Measurements from ENCODE around the gene CYP19A1. TPM values are rescaled to one million over a fixed set of nuclear protein-coding genes. Genes with fewer than 3 reads are reported as not detected.

The CYP19A1 gene
- total RNA-seq, 1 experiment from 2014 or later = 2.4 TPM

DNA sequence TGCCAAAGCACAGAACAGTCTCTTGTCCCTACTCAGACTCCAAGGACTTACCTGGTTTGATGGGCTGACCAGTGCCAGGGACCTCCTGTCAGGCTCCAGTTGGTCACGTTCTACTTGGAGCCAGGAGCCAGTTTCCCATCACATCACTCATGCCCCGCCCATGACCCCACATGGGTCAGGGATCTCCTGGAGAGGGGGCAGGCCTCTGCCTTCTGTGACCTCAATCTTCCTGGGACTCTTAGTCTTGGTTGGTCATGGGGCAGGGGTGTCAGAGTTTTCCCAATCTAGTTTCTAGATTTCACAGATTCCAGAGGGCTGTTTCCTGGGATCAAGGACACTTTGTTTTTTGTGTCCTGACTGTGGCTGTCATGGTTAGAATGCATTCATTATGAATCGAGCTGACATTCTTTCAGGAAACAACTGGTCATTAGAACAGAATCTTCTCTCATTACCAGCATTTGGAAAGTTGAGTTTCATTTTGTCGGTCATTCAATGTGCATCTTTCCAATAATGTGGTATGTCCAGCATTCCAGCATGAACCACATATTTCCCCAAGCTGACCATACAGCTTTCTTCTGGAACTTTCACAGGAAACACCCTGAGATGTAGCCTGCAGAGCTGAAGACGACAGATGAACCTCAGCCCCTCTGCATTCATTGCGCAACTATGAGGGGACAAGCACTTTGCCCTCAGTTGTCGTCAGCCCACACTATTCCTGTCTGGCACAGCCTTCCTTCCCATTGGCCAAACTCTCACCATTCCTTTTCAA lies 19.8 kb downstream of the CYP19A1 start:
- Histone ChIP-seq H3K9me3 (ENCODE audit: low read length) (no peaks in the 10 kb centered on the region), H3K4me3 (ENCODE audit: low read length) (no peak overlapping the region)

DNA sequence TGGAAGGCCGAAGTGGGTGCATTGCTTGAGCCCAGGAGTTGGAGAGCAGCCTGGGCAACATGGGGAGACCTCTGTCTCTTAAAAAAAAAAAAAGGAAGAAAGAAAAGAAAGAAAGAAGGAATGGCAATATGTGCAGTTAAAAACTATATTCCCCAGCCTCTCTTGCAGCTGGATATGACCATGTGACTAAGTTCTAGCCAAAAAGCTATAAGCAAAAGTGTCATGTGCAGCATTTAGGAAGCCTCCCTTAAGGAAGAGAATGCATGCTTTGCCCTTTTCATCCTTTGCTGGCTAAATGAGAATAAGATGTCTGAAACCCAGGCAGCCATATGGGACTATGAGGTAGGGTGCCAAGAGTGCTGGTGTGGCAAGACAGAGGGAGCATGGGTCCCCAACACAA lies 21.8 kb downstream of the CYP19A1 start:
- Histone ChIP-seq H3K4me2 (ENCODE audit: low read depth, low read length, poor library complexity, severe bottlenecking) (no peak overlapping the region), H3K9ac (ENCODE audit: low read length) (no peak overlapping the region)
- no peak for DNase-seq

More for the DNA sequence above, 19.8 kb downstream of the CYP19A1 start:
- no peak for DNase-seq
- Histone ChIP-seq H3K36me3 (ENCODE audit: insufficient read depth, low read length) (no peaks in the 10 kb centered on the region), H3K9ac (ENCODE audit: low read length) (no peak overlapping the region), H3K27me3 (ENCODE audit: low read length) (no peaks in the 10 kb centered on the region), H3K79me2 (ENCODE audit: low read length) (no peaks in the 10 kb centered on the region), H4K20me1 (ENCODE audit: insufficient read depth, low read depth, low read length) (no peaks in the 10 kb centered on the region), H3K27ac (ENCODE audit: low read length) (no peak overlapping the region), H3K4me1 (ENCODE audit: low read length) (no peaks in the 10 kb centered on the region), H3K4me2 (ENCODE audit: low read depth, low read length, poor library complexity, severe bottlenecking) (no peak overlapping the region), H2AFZ (ENCODE audit: low read length) (no peak overlapping the region), H3K9me2 (replicated peaks; ENCODE audit: insufficient read depth, low read length) (no peaks in the 10 kb centered on the region)

DNA sequence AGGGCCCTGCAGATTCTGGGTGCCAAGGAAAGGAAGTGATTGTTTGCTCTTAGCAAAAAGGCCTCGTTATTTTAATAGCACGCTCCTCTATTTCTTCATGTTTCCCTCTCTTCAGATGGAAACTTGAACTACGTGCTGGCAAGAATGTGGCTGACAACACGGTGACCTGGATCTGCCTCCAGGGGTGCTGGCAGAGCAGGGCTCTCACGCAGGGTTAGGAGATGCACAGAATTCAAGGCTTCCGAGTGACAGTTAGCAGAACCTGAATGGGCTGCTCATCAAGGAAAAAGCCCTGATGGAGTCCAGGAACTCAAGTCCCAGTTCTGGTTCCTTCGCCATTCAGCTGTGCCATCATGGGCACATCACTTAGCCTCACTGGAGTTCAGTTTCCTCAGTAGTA lies 22.7 kb downstream of the CYP19A1 start:
- Histone ChIP-seq H3K9ac (ENCODE audit: low read length) (no peak overlapping the region), H3K27ac (ENCODE audit: low read length) (no peak overlapping the region), H3K9me3 (ENCODE audit: low read length) (no peaks in the 10 kb centered on the region), H3K4me3 (ENCODE audit: low read length) (no peak overlapping the region), H4K20me1 (ENCODE audit: insufficient read depth, low read depth, low read length) (no peaks in the 10 kb centered on the region), H3K79me2 (ENCODE audit: low read length) (no peaks in the 10 kb centered on the region), H3K4me1 (ENCODE audit: low read length) (no peaks in the 10 kb centered on the region), H2AFZ (ENCODE audit: low read length) (no peak overlapping the region), H3K9me2 (replicated peaks; ENCODE audit: insufficient read depth, low read length) (no peaks in the 10 kb centered on the region), H3K4me2 (ENCODE audit: low read depth, low read length, poor library complexity, severe bottlenecking) (no peak overlapping the region), H3K36me3 (ENCODE audit: insufficient read depth, low read length) (no peaks in the 10 kb centered on the region), H3K27me3 (ENCODE audit: low read length) (no peaks in the 10 kb centered on the region)
- DNase-seq = no peak

More for the DNA sequence above, 21.8 kb downstream of the CYP19A1 start:
- H3K9me2 ChIP-seq (replicated peaks; ENCODE audit: insufficient read depth, low read length) = no peaks in the 10 kb centered on the region
- H3K27ac ChIP-seq (ENCODE audit: low read length) = no peak overlapping the region
- no peaks in the 10 kb centered on the region for H3K36me3 ChIP-seq (ENCODE audit: insufficient read depth, low read length)
- no peaks in the 10 kb centered on the region for H4K20me1 ChIP-seq (ENCODE audit: insufficient read depth, low read depth, low read length)
- no peaks in the 10 kb centered on the region for H3K4me1 ChIP-seq (ENCODE audit: low read length)
- no peak overlapping the region for H2AFZ ChIP-seq (ENCODE audit: low read length)
- H3K27me3 ChIP-seq (ENCODE audit: low read length) = no peaks in the 10 kb centered on the region
- H3K79me2 ChIP-seq (ENCODE audit: low read length) = no peaks in the 10 kb centered on the region
- no peak overlapping the region for H3K4me3 ChIP-seq (ENCODE audit: low read length)
- H3K9me3 ChIP-seq (ENCODE audit: low read length) = no peaks in the 10 kb centered on the region

DNA sequence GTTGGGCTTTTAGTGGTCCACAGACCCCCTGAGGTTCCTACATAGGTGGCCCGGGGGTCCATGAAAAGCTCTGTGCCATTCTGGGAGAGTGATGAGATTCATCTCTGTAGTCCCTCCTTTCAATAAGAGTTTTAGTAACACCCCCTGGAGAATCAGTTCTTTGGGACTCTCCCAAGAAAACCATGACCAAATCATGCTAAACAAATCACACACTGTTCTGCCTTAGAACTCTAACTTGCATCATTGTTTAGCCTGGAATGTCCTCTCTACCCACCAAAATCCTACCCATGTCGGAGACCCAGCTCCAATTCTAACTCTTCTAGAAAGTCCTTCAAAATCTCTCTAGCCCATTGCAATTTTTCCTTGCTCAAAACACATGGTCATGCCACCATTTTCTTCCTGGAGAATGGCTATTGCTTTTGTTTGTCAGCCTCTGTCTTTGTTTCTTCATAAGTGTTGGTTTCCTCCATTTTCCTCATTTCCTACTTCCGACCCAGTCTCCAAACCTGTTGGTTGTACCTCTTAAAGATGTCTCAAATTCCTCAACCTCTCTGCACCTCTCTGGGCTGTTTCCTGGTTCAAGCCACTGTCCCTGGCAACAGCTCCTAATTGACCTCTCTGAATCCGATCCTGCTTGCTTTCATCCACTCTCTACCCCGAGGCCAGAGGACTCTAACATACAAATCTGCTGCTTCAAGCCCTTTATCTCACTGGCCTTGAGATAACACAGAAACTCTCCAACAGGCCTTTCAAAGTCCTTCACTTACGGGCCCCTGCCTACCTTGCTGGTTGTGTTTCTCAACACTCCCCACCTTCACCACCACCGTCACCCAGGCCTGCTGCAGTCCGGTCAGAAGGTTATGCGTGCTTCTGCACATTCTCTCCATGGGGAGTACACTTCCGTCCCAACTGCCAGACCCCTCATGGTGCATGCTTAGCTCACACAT lies 23.7 kb downstream of the CYP19A1 start:
- no peak overlapping the region for H3K4me2 ChIP-seq (ENCODE audit: low read depth, low read length, poor library complexity, severe bottlenecking)
- H3K4me3 ChIP-seq (ENCODE audit: low read length) = no peak overlapping the region
- no peak overlapping the region for H3K9ac ChIP-seq (ENCODE audit: low read length)
- no peaks in the 10 kb centered on the region for H3K36me3 ChIP-seq (ENCODE audit: insufficient read depth, low read length)
- H2AFZ ChIP-seq (ENCODE audit: low read length) = no peak overlapping the region
- H3K79me2 ChIP-seq (ENCODE audit: low read length) = no peaks in the 10 kb centered on the region
- no peak for DNase-seq
- no peaks in the 10 kb centered on the region for H3K9me2 ChIP-seq (replicated peaks; ENCODE audit: insufficient read depth, low read length)
- H3K27ac ChIP-seq (ENCODE audit: low read length) = no peak overlapping the region
- H4K20me1 ChIP-seq (ENCODE audit: insufficient read depth, low read depth, low read length) = no peaks in the 10 kb centered on the region
- H3K27me3 ChIP-seq (ENCODE audit: low read length) = no peaks in the 10 kb centered on the region
- no peaks in the 10 kb centered on the region for H3K4me1 ChIP-seq (ENCODE audit: low read length)
- no peaks in the 10 kb centered on the region for H3K9me3 ChIP-seq (ENCODE audit: low read length)

DNA sequence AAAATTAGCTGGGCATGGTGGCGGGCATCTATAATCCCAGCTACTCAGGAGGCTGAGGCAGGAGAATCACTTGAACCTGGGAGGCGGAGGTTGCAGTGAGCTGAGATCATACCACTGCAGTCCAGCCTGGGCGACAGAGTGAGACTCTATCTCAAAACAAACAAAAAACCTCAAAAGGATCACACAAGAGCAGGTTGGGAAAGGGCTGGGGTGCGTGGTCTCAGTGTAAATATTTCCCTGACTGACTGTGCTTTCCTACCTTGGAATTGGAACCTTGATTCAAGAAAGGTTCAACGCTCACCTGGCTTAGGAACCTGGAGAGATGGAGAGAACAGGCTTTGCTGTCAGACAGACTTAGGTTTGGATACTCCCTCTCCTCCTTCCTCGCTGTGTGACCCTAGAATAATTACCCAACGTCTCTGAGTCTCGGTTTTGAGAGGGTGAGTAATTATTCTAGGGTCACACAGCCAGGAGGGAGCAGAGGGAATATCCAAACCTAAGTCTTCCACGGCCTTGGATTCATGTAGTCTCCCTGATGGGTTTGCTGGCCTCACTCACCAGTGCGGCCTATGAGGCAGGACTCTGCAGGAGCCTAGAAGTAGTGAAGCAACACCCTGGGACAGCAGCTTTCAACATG lies 24.6 kb downstream of the CYP19A1 start:
- no peaks in the 10 kb centered on the region for H3K27me3 ChIP-seq (ENCODE audit: low read length)
- H3K9me2 ChIP-seq (replicated peaks; ENCODE audit: insufficient read depth, low read length) = no peaks in the 10 kb centered on the region
- no peaks in the 10 kb centered on the region for H3K4me1 ChIP-seq (ENCODE audit: low read length)
- no peak for DNase-seq
- no peak overlapping the region for H3K4me2 ChIP-seq (ENCODE audit: low read depth, low read length, poor library complexity, severe bottlenecking)
- no peaks in the 10 kb centered on the region for H3K79me2 ChIP-seq (ENCODE audit: low read length)
- no peak overlapping the region for H3K9ac ChIP-seq (ENCODE audit: low read length)
- H4K20me1 ChIP-seq (ENCODE audit: insufficient read depth, low read depth, low read length) = no peaks in the 10 kb centered on the region
- H3K36me3 ChIP-seq (ENCODE audit: insufficient read depth, low read length) = no peaks in the 10 kb centered on the region
- H3K9me3 ChIP-seq (ENCODE audit: low read length) = no peaks in the 10 kb centered on the region
- no peak overlapping the region for H3K4me3 ChIP-seq (ENCODE audit: low read length)
- H2AFZ ChIP-seq (ENCODE audit: low read length) = no peak overlapping the region
- H3K27ac ChIP-seq (ENCODE audit: low read length) = no peak overlapping the region

GRCh38 chr15:51313074-51313393 lies 25.4 kb downstream of the CYP19A1 start:
- Histone ChIP-seq H2AFZ (ENCODE audit: low read length) (no peak overlapping the region), H3K4me1 (ENCODE audit: low read length) (no peaks in the 10 kb centered on the region), H4K20me1 (ENCODE audit: insufficient read depth, low read depth, low read length) (no peaks in the 10 kb centered on the region), H3K9me3 (ENCODE audit: low read length) (no peaks in the 10 kb centered on the region), H3K79me2 (ENCODE audit: low read length) (no peaks in the 10 kb centered on the region), H3K4me3 (ENCODE audit: low read length) (no peak overlapping the region), H3K27ac (ENCODE audit: low read length) (no peak overlapping the region), H3K9ac (ENCODE audit: low read length) (no peak overlapping the region), H3K27me3 (ENCODE audit: low read length) (no peaks in the 10 kb centered on the region), H3K9me2 (replicated peaks; ENCODE audit: insufficient read depth, low read length) (no peaks in the 10 kb centered on the region), H3K36me3 (ENCODE audit: insufficient read depth, low read length) (no peaks in the 10 kb centered on the region), H3K4me2 (ENCODE audit: low read depth, low read length, poor library complexity, severe bottlenecking) (no peak overlapping the region)
- DNase-seq = no peak

- Histone ChIP-seq H3K79me2 (ENCODE audit: low read length) (no peaks in the 10 kb centered on the region), H3K36me3 (ENCODE audit: insufficient read depth, low read length) (no peaks in the 10 kb centered on the region), H3K9ac (ENCODE audit: low read length) (no peak overlapping the region), H3K4me1 (ENCODE audit: low read length) (no peaks in the 10 kb centered on the region), H3K9me3 (ENCODE audit: low read length) (no peaks in the 10 kb centered on the region), H2AFZ (ENCODE audit: low read length) (no peak overlapping the region), H3K4me2 (ENCODE audit: low read depth, low read length, poor library complexity, severe bottlenecking) (no peak overlapping the region), H3K9me2 (replicated peaks; ENCODE audit: insufficient read depth, low read length) (no peaks in the 10 kb centered on the region), H3K4me3 (ENCODE audit: low read length) (no peak overlapping the region), H4K20me1 (ENCODE audit: insufficient read depth, low read depth, low read length) (no peaks in the 10 kb centered on the region), H3K27ac (ENCODE audit: low read length) (no peak overlapping the region), H3K27me3 (ENCODE audit: low read length) (no peaks in the 10 kb centered on the region)
- DNase-seq = no peak
Observed at GRCh38 chr15:51312166-51313073, 26.0 kb downstream of the CYP19A1 start.
